GM18951 (cell line): Measurements from ENCODE around the gene SAMHD1.

Source experiments
- POLR2A ChIP-seq: IDR thresholded peaks from 4 replicates; pipeline ENCODE4 v1.6.1; 2011; ENCODE audit warnings: mild to moderate bottlenecking; ENCODE audit not compliant: insufficient read length, insufficient read depth; ENCODE audit errors: extremely low read depth
- in situ Hi-C: fragments of 300-500 bp; cut with MboI; formaldehyde crosslinking; loops from one replicate; pipeline ENCODE4 v1.12.0; 2022; ENCODE audit warnings: low sequenced_read_pairs, mixed read lengths, inconsistent platforms; ENCODE audit not compliant: unreplicated experiment

The SAMHD1 gene

DNA sequence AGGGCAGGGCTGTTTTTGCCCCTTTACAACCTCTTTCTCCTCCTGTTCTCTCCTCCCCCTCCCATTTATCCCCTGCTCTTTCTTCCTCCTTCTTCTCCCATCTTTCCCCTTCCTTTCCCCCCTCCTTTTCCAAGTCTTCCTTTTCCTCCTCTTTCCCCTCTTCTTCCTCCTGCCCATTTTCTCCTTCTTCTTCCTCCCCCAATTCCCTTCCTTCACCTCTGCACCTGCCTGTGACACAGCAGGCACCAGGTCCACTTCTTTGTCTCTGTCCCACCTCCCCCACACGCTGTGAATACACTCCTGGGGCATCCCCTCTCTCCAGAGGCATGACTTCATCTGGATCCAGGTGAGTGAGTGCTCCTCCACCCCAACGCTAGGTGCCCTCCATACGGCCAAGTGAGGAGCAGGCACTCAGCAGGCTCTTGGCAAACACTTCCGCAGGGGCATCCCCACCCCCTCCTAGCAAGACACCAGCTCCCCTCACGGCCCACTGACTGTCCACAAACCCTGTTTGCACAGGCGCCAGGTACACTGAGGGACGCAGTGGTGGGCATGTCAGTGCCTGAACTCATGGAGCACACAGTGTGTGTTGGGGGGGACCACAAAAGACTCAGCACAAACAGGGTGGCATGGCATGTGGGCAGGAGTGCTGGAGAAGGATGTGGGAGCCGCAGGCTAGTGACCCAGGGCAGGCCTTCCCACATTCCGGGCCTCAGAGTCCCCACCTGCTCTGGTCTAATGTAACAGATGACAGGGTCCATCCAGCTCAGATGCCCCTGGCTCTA lies 86.2 kb downstream of the SAMHD1 start:
- no peak for TF ChIP-seq POLR2A
- in situ Hi-C loops = no loop called here

GRCh38 chr20:36862857-36863668 lies 88.4 kb downstream of the SAMHD1 start:
- in situ Hi-C loops = no loop called here
- peak; percentile 53 for TF ChIP-seq POLR2A

GRCh38 chr20:36861875-36862801 lies 89.4 kb downstream of the SAMHD1 start:
- no peak for TF ChIP-seq POLR2A
- in situ Hi-C loops = no loop called here

DNA sequence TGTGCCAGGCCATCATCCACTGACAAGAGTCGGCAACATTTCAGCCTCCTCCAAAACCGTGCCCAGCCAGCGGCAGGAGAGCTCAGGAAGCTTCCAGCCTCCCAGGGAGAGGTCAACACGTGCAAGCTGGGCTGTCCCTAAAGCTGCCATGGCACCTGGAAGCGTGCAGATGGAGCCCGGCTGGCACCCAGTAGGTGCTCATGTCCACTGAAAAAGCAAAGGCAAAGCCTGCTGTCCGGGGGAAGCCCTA lies 90.0 kb downstream of the SAMHD1 start:
- no peak for TF ChIP-seq POLR2A
- in situ Hi-C loops = no loop called here

GRCh38 chr20:36860811-36861624 lies 90.5 kb downstream of the SAMHD1 start:
- no peak for TF ChIP-seq POLR2A
- in situ Hi-C loops = no loop called here

DNA sequence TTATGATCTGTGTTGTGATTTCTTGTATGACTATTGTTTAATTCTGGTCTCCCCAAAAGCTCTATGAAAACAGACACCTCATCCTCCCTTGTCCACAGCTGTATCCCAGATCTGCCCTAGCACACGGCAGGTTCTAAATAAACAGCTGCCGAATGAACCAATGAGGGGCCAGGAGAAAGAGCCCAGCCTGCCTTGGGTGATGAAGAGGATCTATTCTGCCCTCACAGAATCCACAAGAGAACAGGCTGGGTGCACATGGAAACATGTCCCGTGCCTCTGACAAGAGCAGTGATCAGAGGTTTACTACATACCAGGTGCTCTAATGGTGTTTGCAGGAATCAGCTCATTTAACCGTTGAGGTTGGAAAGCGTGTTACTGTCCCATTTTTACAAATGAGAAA lies 91.2 kb downstream of the SAMHD1 start:
- in situ Hi-C loops = no loop called here
- no peak for TF ChIP-seq POLR2A

DNA sequence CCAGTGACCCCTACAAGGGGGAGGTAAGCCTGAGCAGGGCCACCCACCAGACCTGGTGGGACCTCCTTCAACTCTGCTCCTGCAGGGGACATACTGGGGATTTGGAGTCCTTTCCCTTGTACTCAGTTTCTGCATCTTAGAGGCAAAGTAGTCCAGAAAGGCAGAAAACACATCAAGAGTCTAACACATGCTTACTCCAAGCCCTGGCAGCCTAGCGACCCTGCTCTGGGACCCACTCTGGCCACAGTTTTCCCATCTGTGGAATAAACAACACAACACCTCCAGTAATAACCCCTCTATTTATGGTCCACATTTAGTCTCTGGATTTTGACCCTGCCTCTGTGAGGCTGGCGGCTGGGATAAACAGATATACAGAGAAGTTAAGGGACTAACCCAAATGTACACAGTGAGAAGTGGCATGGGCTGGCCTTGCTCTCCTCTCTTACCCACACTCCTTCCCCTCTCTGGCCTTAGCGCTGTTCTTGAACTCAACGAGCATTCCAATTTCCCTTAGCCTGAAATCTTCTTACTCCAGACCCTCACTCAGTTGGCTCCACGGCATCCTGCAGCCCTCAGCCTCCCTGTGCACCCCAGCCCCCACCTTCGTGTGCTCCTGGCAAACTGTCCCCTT lies 91.7 kb downstream of the SAMHD1 start:
- no peak for TF ChIP-seq POLR2A
- in situ Hi-C loops = no loop called here

DNA sequence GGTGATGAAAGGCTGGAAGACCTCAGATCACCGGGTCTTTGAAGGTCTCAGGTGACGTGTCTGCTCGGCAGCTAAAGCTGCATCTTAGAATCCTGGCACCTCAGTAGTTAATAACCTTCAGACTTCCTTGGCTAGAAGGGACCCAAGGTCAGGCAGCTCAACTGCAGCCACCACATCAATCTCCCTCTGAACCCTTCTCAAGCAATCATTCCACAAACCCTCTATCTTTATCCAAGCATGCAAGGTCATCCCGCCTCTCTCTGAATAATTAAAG lies 92.3 kb downstream of the SAMHD1 start:
- in situ Hi-C loops = no loop called here
- TF ChIP-seq POLR2A = no peak

- peak; percentile 12 for TF ChIP-seq POLR2A
- in situ Hi-C loops = no loop called here
Measured at GRCh38 chr20:36856691-36857635, 94.5 kb downstream of the SAMHD1 start.

GRCh38 chr20:36856195-36856594 lies 95.3 kb downstream of the SAMHD1 start:
- TF ChIP-seq POLR2A = no peak
- in situ Hi-C loops = no loop called here

- in situ Hi-C loops = no loop called here
- no peak for TF ChIP-seq POLR2A
Measured at GRCh38 chr20:36855241-36855657, 96.3 kb downstream of the SAMHD1 start.
